PFSK-1 (cell line): Measurements from ENCODE around the gene AGBL5.

ENCODE experiments used
- FOXP2 ChIP-seq: optimal IDR thresholded peaks from 2 replicates; pipeline ENCODE3; 2011; ENCODE audit warnings: borderline replicate concordance, control low read depth, inconsistent platforms; ENCODE audit not compliant: insufficient read depth; ENCODE audit errors: extremely low read length, extremely low read depth
- POLR2AphosphoS5 ChIP-seq: IDR thresholded peaks from 2 replicates; pipeline ENCODE4 v1.6.1; 2012; ENCODE audit warnings: low read depth, mild to moderate bottlenecking, control low read depth, low read length, moderate library complexity
- REST ChIP-seq, 2 experiments: IDR thresholded peaks; 2 replicates each; pipeline versions ENCODE4 v1.6.1 to v1.8.0; 2011 to 2012; ENCODE audit warnings: low read depth in 2 of 2, low read length in 2 of 2, control low read depth in 1 of 2, inconsistent platforms in 1 of 2, mild to moderate bottlenecking in 1 of 2, moderate library complexity in 1 of 2; ENCODE audit not compliant: insufficient read depth in 1 of 2

DNA sequence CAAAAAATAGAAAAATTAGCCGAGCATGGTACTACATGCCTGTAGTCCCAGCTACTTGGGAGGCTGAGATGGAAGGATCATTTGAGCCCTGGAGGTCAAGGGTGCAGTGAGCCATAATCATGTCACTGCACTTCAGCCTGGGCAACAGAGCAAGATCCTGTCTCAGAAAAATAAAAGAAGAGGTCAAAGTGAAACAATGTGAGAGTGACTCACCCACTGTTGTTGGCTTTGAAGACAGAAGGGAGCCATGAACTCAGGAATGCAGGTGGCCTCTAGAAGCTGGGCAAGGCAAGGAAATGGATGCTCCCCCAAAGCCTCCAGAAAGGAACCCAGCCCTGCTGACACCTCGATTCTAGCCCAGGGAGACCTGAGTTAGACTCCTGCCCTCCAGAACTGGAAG, 22.4 kb upstream of the AGBL5 start:
- TF ChIP-seq REST (IDR thresholded peaks at IDR 0.05; ENCODE audit: insufficient read depth in 1 of 2, low read depth in 2 of 2, low read length in 2 of 2) (no peak), POLR2AphosphoS5 (no peak), FOXP2 (no peak)
